HG02973 (cell line): ENCODE data around the gene DHH.
A peak's percentile ranks its signal among the peaks of the same experiment; 100 is the strongest.
"Not testable (repeated sequence)": the region's sequence is repeated elsewhere in the genome, so short reads cannot be mapped to it uniquely, and the experiment has no call there.

ENCODE experiments used
- ATAC-seq: cut with Tn5 transposase; IDR thresholded peaks from one replicate; pipeline ENCODE4 v1.9.1; 2021; ENCODE audit warnings: moderate library complexity; ENCODE audit not compliant: unreplicated experiment

Gene DHH

GRCh38 chr12:49094160-49094974 lies at the start of gene DHH:
Gene DHH (minus strand): TSS chr12:49094801. CDS start chr12:49094512, 289 bp downstream.
- no peak for ATAC-seq

GRCh38 chr12:49144384-49144783 lies 49.8 kb upstream of the DHH start:
- no peak for ATAC-seq

GRCh38 chr12:49138999-49139398 lies 44.4 kb upstream of the DHH start:
- ATAC-seq, result no peak

GRCh38 chr12:49138587-49138986 lies 44.0 kb upstream of the DHH start:
- no peak for ATAC-seq

- ATAC-seq, result no peak
These were observed 42.9 kb upstream of the DHH start for GRCh38 chr12:49137476-49137875.

GRCh38 chr12:49136997-49137396 lies 42.4 kb upstream of the DHH start:
- ATAC-seq, result not testable (repeated sequence)

- ATAC-seq, result no peak
These were observed 39.0 kb upstream of the DHH start for GRCh38 chr12:49133590-49133989.

GRCh38 chr12:49133014-49133413 lies 38.4 kb upstream of the DHH start:
- ATAC-seq, result no peak

- peak; percentile 1 for ATAC-seq
These were observed 37.4 kb upstream of the DHH start for GRCh38 chr12:49131894-49132461.

GRCh38 chr12:49131051-49131893 lies 36.7 kb upstream of the DHH start, which contains the start of gene TUBA1B:
Gene TUBA1B (minus strand): TSS chr12:49131395. CDS start chr12:49131300, 95 bp downstream.
- ATAC-seq, result peak; percentile 54

GRCh38 chr12:49130151-49131050 lies 35.8 kb upstream of the DHH start:
- ATAC-seq, result peak; percentile 53

GRCh38 chr12:49129332-49130150 lies 34.9 kb upstream of the DHH start:
- ATAC-seq, result no peak

- ATAC-seq, result not testable (repeated sequence)
These were observed 33.4 kb upstream of the DHH start for GRCh38 chr12:49127971-49128370.

- no peak for ATAC-seq
These were observed 32.5 kb upstream of the DHH start for GRCh38 chr12:49126852-49127763.

GRCh38 chr12:49121047-49121696 lies 26.6 kb upstream of the DHH start:
- no peak for ATAC-seq

- ATAC-seq, result no peak
These were observed 16.6 kb upstream of the DHH start for GRCh38 chr12:49111206-49111605.

- peak; percentile 98 for ATAC-seq
These were observed 16.0 kb upstream of the DHH start, which contains the start of gene LMBR1L for GRCh38 chr12:49110464-49111155. Gene LMBR1L (minus strand): TSS chr12:49110847. CDS start chr12:49110555, 292 bp downstream.
